HepG2 (cell line): Measurements from ENCODE around the gene CHRNB1. TPM values are rescaled to one million over a fixed set of nuclear protein-coding genes. Genes with fewer than 3 reads are reported as not detected.

Experiments
- CHD2 ChIP-seq: IDR thresholded peaks from 2 replicates; pipeline ENCODE4 v1.6.1; 2011; ENCODE audit warnings: low read depth, low read length, improper control_type of control experiment
- ETV6 ChIP-seq: sonication (generic); formaldehyde crosslinking; conservative IDR thresholded peaks from 2 replicates; pipeline ENCODE4 v1.4.0; 2020; ENCODE audit warnings: missing genetic modification reagents
- FOXJ3 ChIP-seq: sonication (generic); formaldehyde crosslinking; IDR thresholded peaks from 2 replicates; pipeline ENCODE4 v1.4.0; 2020; ENCODE audit warnings: missing genetic modification reagents, mild to moderate bottlenecking, borderline replicate concordance
- FOXO4 ChIP-seq: sonication (generic); formaldehyde crosslinking; conservative IDR thresholded peaks from 2 replicates; pipeline ENCODE4 v1.8.1; 2023; ENCODE audit warnings: missing genetic modification reagents
- HNRNPK ChIP-seq: fragments of 200-400 bp; formaldehyde crosslinking; IDR thresholded peaks from 2 replicates; pipeline ENCODE4 v1.6.1; 2018; ENCODE audit warnings: low read length, low read depth, moderate library complexity, mild to moderate bottlenecking; ENCODE audit not compliant: poor library complexity, severe bottlenecking
- KLF12 ChIP-seq: sonication (generic); formaldehyde crosslinking; IDR thresholded peaks from 2 replicates; pipeline ENCODE4 v1.4.0; 2020; ENCODE audit warnings: missing genetic modification reagents, borderline replicate concordance
- MAFF ChIP-seq: IDR thresholded peaks from 2 replicates; pipeline ENCODE4 v1.6.1; 2011; ENCODE audit warnings: low read depth, low read length, improper control_type of control experiment
- MAFG ChIP-seq: sonication (generic); formaldehyde crosslinking; IDR thresholded peaks from 2 replicates; pipeline ENCODE4 v1.5.1; 2020; ENCODE audit warnings: mild to moderate bottlenecking, missing genetic modification reagents
- MTF1 ChIP-seq: sonication (generic); formaldehyde crosslinking; IDR thresholded peaks from 2 replicates; pipeline ENCODE4 v1.5.0; 2020; ENCODE audit warnings: missing genetic modification reagents
- SIN3B ChIP-seq: fragments of 150-350 bp; IDR thresholded peaks from 2 replicates; pipeline ENCODE4 v1.6.1; 2014; ENCODE audit warnings: low read length
- TARDBP ChIP-seq: sonication (generic); formaldehyde crosslinking; IDR thresholded peaks from 2 replicates; pipeline ENCODE4 v1.8.0; 2022; ENCODE audit warnings: mild to moderate bottlenecking, missing genetic modification reagents
- ZNF326 ChIP-seq: sonication (generic); formaldehyde crosslinking; IDR thresholded peaks from 2 replicates; pipeline ENCODE4 v1.4.0; 2020; ENCODE audit warnings: missing genetic modification reagents, borderline replicate concordance
- ZNF558 ChIP-seq: sonication (generic); formaldehyde crosslinking; IDR thresholded peaks from 2 replicates; pipeline ENCODE4 v1.9.0; 2022; ENCODE audit warnings: mild to moderate bottlenecking, missing genetic modification reagents, borderline replicate concordance
- ZNF569 ChIP-seq: sonication (generic); formaldehyde crosslinking; IDR thresholded peaks from 2 replicates; pipeline ENCODE4 v1.5.0; 2020; ENCODE audit warnings: mild to moderate bottlenecking, missing genetic modification reagents, moderate library complexity, borderline replicate concordance
- ZNF816 ChIP-seq: sonication (generic); formaldehyde crosslinking; IDR thresholded peaks from 2 replicates; pipeline ENCODE4 v1.8.0; 2022; ENCODE audit warnings: missing genetic modification reagents, mild to moderate bottlenecking, borderline replicate concordance
- polyA plus RNA-seq, 8 experiments: library from polyadenylated mRNA; depleted of rRNA in 3 of 8; stranded (reverse) in 7 of 8; unstranded in 1 of 8; fragments of >200 nt; fragmentation: Illumina TruSeq in 4 of 8; extraction: Trizol in 4 of 8; gene quantifications; 2 replicates each; pipeline versions ENCODE4 v1.2.1 to v1.2.3, GENCODE V29; 2011 to 2016; ENCODE audit warnings: low read depth in 4 of 8, missing spikeins in 1 of 8, mixed read lengths in 1 of 8; ENCODE audit not compliant: insufficient read depth in 1 of 8
- total RNA-seq, 5 experiments: library from RNA; depleted of rRNA; stranded (reverse); fragments of >200 nt; fragmentation: Illumina TruSeq; extraction: Trizol; gene quantifications; 2 replicates each; pipeline ENCODE4 v1.2.3, GENCODE V29; 2016; ENCODE audit warnings: low read depth in 1 of 5
- TF ChIP-seq, protein P1 (sequence below): sonication (generic); formaldehyde crosslinking; IDR thresholded peaks from 2 replicates; pipeline ENCODE4 v1.4.0; 2020; ENCODE audit warnings: missing genetic modification reagents, borderline replicate concordance
- TF ChIP-seq, protein P2 (sequence below): sonication (generic); formaldehyde crosslinking; IDR thresholded peaks from 2 replicates; pipeline ENCODE4 v1.4.0; 2020; ENCODE audit warnings: low read depth, missing genetic modification reagents
- TF ChIP-seq, protein P3 (sequence below): IDR thresholded peaks from 2 replicates; pipeline ENCODE4 v1.6.1; 2016

Gene CHRNB1
- total and polyA plus RNA-seq, 2 of the 13 experiments (the other 11 are each of a cell fraction or from before 2014, with no cell fraction given): 5.4 to 33.7 TPM

GRCh38 chr17:7483255-7484066 lies 38.6 kb downstream of the CHRNB1 start (continued):
- TF ChIP-seq, protein P1, sequence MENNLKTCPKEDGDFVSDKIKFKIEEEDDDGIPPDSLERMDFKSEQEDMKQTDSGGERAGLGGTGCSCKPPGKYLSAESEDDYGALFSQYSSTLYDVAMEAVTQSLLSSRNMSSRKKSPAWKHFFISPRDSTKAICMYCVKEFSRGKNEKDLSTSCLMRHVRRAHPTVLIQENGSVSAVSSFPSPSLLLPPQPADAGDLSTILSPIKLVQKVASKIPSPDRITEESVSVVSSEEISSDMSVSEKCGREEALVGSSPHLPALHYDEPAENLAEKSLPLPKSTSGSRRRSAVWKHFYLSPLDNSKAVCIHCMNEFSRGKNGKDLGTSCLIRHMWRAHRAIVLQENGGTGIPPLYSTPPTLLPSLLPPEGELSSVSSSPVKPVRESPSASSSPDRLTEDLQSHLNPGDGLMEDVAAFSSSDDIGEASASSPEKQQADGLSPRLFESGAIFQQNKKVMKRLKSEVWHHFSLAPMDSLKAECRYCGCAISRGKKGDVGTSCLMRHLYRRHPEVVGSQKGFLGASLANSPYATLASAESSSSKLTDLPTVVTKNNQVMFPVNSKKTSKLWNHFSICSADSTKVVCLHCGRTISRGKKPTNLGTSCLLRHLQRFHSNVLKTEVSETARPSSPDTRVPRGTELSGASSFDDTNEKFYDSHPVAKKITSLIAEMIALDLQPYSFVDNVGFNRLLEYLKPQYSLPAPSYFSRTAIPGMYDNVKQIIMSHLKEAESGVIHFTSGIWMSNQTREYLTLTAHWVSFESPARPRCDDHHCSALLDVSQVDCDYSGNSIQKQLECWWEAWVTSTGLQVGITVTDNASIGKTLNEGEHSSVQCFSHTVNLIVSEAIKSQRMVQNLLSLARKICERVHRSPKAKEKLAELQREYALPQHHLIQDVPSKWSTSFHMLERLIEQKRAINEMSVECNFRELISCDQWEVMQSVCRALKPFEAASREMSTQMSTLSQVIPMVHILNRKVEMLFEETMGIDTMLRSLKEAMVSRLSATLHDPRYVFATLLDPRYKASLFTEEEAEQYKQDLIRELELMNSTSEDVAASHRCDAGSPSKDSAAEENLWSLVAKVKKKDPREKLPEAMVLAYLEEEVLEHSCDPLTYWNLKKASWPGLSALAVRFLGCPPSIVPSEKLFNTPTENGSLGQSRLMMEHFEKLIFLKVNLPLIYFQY (CRISPR knock-in tag): no peak
- TF ChIP-seq FOXJ3 (CRISPR knock-in tag) (no peak), FOXO4 (0 out of 2 replicates have a peak, but pooled peaks have one; percentile 56), SIN3B (no peak), ZNF816 (no peak), HNRNPK (no peak), MAFG (no peak), CHD2 (no peak; the same call in 1 of the 2 replicates), MAFF (no peak), ZNF558 (no peak), TARDBP (CRISPR knock-in tag) (no peak), KLF12 (no peak), ETV6 (CRISPR knock-in tag) (no peak), ZNF326 (CRISPR knock-in tag) (no peak), ZNF569 (CRISPR knock-in tag) (no peak), MTF1 (no peak)
- TF ChIP-seq, protein P2, sequence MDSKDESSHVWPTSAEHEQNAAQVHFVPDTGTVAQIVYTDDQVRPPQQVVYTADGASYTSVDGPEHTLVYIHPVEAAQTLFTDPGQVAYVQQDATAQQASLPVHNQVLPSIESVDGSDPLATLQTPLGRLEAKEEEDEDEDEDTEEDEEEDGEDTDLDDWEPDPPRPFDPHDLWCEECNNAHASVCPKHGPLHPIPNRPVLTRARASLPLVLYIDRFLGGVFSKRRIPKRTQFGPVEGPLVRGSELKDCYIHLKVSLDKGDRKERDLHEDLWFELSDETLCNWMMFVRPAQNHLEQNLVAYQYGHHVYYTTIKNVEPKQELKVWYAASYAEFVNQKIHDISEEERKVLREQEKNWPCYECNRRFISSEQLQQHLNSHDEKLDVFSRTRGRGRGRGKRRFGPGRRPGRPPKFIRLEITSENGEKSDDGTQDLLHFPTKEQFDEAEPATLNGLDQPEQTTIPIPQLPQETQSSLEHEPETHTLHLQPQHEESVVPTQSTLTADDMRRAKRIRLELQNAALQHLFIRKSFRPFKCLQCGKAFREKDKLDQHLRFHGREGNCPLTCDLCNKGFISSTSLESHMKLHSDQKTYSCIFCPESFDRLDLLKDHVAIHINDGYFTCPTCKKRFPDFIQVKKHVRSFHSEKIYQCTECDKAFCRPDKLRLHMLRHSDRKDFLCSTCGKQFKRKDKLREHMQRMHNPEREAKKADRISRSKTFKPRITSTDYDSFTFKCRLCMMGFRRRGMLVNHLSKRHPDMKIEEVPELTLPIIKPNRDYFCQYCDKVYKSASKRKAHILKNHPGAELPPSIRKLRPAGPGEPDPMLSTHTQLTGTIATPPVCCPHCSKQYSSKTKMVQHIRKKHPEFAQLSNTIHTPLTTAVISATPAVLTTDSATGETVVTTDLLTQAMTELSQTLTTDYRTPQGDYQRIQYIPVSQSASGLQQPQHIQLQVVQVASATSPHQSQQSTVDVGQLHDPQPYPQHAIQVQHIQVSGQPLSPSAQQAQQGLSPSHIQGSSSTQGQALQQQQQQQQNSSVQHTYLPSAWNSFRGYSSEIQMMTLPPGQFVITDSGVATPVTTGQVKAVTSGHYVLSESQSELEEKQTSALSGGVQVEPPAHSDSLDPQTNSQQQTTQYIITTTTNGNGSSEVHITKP (CRISPR knock-in tag): peak; percentile 33; the same call in 1 of the 2 replicates
- TF ChIP-seq, protein P3, sequence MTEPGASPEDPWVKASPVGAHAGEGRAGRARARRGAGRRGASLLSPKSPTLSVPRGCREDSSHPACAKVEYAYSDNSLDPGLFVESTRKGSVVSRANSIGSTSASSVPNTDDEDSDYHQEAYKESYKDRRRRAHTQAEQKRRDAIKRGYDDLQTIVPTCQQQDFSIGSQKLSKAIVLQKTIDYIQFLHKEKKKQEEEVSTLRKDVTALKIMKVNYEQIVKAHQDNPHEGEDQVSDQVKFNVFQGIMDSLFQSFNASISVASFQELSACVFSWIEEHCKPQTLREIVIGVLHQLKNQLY (CRISPR knock-in tag): no peak
